ENCODE results near the gene MTA1.

MTA1 gene

DNA sequence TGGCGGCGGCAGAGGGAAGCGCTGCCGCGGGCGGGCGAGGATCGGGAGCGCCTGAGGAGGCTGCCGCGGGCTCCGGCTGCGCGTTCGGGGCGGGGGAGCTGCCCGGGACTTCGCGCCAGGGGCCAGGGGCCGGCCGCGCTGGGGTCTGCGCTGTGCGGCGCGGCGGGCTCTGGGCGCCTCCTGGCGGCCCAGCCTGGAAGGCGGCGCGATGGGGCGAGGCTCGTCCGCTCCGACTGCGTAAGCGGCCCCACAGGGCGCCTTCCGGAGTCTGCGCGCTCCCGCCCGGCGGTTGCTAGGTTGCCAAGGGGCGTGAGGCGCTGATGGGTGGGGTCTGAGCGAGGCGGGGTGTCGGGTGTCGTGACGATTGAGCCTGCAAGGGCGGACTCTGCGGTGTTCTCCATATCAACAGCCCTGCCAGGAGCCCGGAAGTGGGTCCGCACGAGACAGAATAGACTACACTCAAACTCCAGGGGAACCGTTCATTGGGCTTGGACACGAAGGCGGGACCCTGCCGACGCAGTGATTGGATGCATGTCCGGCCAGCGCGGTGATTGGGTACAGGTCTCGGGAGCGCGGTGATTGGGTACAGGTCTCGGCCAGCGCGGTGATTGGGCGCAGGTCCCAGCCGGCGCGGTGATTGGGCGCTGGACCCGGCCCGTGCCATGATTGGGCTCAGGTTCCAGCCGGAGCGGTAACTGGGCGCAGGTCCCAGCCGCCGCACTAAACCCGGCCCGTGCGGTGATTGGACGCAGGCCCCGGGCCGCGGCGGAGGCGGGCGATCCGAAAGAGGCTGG, 71.1 kb downstream of the MTA1 start, which contains the start of gene TEDC1:
TSS of gene TEDC1 (plus strand) at position 675 of the 794 bp plus-strand sequence. CDS start 130 bp downstream, outside the sequence.
- peak; percentile 96 for DNase-seq (ENCODE audit: low spot score)
- in situ Hi-C loops (cut with MboI; ENCODE audit: low sequenced_read_pairs, unreplicated experiment) = no loop called here
- TF ChIP-seq, protein P1, sequence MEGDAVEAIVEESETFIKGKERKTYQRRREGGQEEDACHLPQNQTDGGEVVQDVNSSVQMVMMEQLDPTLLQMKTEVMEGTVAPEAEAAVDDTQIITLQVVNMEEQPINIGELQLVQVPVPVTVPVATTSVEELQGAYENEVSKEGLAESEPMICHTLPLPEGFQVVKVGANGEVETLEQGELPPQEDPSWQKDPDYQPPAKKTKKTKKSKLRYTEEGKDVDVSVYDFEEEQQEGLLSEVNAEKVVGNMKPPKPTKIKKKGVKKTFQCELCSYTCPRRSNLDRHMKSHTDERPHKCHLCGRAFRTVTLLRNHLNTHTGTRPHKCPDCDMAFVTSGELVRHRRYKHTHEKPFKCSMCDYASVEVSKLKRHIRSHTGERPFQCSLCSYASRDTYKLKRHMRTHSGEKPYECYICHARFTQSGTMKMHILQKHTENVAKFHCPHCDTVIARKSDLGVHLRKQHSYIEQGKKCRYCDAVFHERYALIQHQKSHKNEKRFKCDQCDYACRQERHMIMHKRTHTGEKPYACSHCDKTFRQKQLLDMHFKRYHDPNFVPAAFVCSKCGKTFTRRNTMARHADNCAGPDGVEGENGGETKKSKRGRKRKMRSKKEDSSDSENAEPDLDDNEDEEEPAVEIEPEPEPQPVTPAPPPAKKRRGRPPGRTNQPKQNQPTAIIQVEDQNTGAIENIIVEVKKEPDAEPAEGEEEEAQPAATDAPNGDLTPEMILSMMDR (IDR thresholded peaks at IDR 0.05; ENCODE audit: borderline replicate concordance, control extremely low read depth, extremely low read depth, insufficient read depth, missing control alignments) = peak; percentile 98

DNA sequence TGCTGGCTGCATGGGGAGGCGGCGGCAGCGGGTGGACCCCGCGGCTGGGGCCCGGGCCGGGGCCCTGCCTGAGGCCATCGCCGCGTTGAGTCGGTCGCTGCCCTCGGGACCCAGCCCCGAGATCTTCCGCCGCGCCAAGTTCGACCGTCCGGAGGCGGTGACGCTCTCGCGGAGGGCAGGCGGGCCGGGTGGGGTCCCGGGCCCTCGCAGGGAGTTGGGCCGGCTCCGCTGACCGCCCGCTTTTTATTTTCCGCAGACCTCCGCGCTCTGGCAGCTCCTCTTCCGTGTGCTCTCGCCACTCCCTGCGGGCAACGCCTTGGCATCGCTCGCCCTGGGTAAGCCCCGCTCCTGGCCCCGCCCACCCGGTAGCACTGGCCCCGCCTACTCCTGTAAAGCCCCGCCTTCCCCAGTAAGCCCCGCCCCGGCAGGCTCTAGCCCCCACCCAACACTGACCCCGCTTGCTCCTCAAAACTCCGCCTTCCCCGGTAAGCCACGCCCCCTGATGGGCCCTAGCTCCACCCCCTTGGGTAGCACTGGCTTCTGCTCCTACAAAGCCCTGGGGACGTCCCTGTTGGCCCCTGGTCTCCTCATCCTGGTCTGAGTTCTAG, 71.8 kb downstream of the MTA1 start:
- peak; percentile 96 for DNase-seq (ENCODE audit: low spot score)
- TF ChIP-seq, protein P1 (IDR thresholded peaks at IDR 0.05; ENCODE audit: borderline replicate concordance, control extremely low read depth, extremely low read depth, insufficient read depth, missing control alignments) = no peak
- in situ Hi-C loops (cut with MboI; ENCODE audit: low sequenced_read_pairs, unreplicated experiment) = no loop called here

DNA sequence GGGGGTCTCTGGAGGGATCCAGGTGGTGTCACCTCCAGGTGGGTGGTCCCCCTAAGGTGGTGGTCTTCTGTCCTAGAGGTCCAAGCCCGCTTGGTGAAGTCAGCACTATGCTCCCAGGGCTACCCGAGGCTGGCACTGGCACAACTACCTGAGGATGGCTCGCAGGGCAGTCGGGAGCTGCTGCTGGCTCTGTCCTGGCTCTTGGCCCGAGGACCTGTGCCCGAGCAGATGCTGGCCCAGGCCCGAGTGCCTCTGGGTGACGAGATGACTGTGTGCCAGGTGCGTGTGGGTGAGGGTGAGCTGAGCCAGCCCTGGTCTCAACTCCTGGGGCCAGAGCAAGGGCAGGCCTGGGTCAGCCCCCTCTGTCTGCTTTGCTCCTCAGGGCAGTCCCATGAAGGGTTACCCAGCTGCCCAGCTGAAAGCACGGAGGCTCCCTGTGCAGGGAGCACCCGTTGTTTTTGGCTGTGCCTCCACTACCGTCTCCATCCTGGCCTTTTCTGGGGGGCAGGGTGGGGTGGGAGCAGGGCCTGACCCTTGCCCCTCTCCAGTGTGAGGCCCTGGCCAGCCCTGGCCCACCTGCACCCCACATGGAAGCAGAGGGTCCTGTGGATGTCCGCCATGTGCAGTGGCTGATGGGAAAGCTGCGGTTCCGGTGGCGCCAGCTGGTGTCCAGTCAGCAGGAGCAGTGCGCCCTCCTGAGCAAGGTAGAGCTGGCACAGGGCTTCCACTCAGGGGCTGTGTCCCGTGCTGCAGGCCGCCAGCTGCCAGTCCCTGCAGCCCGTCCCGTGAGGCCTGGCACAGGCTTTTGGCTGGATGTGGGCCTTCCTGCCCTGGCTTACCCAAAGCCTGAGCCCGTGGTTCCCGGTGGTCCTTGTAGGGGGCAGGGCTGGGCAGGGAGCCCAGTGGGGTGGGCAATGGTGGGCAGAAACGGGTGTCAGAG, 72.7 kb downstream of the MTA1 start:
- DNase-seq (ENCODE audit: low spot score) = no peak
- TF ChIP-seq, protein P1 (IDR thresholded peaks at IDR 0.05; ENCODE audit: borderline replicate concordance, control extremely low read depth, extremely low read depth, insufficient read depth, missing control alignments) = no peak
- in situ Hi-C loops (cut with MboI; ENCODE audit: low sequenced_read_pairs, unreplicated experiment) = no loop called here

DNA sequence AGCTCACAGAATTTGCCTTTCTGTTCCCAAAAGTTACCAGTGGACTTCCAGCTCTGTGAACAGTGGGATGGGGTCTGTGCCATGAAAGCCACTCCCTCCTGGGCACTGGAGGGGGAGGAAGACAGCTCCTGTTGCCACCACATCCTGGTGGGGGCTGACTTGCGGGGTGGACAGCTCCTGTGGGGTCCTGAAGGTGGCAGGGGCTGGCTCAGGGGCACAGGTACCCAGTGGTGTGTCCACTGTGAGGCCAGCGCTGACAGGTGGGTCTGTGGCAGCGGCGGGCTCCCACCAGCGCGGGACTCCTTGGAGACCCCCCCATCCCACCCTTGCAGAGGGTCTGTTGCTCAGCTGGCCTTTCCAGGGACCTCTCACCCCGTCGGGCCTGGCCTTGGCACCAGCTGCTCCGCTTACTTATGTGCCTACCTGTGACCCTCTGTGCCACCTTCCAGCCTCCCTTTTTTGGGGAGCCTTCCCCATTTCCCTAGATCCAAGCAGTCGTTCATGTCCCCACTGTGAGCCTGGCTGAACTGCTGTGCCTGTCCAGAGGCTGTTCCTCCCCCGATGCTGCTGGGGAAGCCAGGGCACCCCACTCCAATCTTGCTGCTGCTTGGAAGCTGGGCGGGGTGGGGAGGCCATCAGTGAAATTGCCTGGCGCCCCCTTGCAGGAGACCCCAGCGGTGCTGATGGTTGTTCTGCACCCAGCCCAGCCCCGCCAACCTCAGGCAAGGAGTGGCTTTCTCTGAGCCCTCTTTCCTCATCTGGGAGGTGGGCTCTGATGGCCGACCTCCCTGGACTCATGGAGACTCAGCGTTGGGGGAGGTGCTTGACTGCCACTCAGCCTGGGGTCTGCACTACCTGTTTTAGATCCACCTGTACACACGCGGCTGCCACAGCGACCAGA, 73.6 kb downstream of the MTA1 start:
- in situ Hi-C loops (cut with MboI; ENCODE audit: low sequenced_read_pairs, unreplicated experiment) = no loop called here
- TF ChIP-seq, protein P1 (IDR thresholded peaks at IDR 0.05; ENCODE audit: borderline replicate concordance, control extremely low read depth, extremely low read depth, insufficient read depth, missing control alignments) = no peak
- DNase-seq (ENCODE audit: low spot score) = no peak

DNA sequence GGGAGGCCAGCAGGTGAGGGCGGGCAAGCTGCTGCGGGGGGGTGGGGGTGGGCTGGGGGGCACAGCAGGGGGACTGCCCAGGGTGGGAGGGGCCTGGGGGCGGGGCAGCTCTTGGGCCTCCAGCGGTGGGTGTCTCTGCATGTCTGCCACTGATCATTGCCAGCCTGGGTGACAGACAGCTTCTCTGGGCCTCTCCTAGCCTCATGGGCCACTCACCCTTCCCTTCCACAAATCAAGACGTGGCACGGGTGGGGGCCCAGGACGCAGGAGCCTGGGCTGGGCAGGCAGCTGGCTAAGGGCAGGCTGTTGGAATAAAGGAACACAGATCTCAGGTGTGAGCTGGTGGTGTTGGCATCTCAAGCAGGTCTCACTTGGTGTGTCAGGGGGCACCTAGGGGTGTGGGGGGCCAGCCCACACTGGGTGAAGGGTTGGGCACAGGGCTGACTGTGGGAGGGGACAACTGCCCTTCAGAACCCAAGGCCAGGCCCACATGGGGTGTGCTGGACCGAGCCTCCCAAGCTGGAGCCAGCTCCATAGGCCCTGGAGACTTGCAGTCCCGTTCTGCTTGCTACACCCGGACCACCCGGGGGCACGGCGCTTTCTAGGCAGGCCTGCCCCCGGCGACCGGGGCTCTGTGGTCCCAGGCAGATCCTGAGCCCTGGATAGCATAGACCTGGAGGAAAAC, 74.4 kb downstream of the MTA1 start:
- TF ChIP-seq, protein P1 (IDR thresholded peaks at IDR 0.05; ENCODE audit: borderline replicate concordance, control extremely low read depth, extremely low read depth, insufficient read depth, missing control alignments) = no peak
- in situ Hi-C loops (cut with MboI; ENCODE audit: low sequenced_read_pairs, unreplicated experiment) = no loop called here
- DNase-seq (ENCODE audit: low spot score) = no peak
